ENCODE measurements around the gene HACD4. TPM values are rescaled to one million over a fixed set of nuclear protein-coding genes. Genes with fewer than 3 reads are reported as not detected.

The HACD4 gene
- total RNA-seq, result 2.2 and 2.4 TPM in 2 replicates

- no peaks in the 10 kb centered on the region for H3K9me3 Mint-ChIP-seq
- peak; percentile 69 for DNase-seq (ENCODE audit: low spot score)
- H3K27ac Mint-ChIP-seq, result peak within 1 kb of the TSS; percentile 56
- peaks cover 20% of the 10 kb centered on the region for H3K4me1 Mint-ChIP-seq (ENCODE audit: low read depth)
- H3K4me3 Mint-ChIP-seq (ENCODE audit: low read depth), result peak within 1 kb of the TSS; percentile 67
- H3K36me3 Mint-ChIP-seq (ENCODE audit: low read depth), result peaks cover 16% of the 10 kb centered on the region
- H3K27me3 Mint-ChIP-seq (ENCODE audit: low read depth), result peaks cover 3% of the 10 kb centered on the region
- intact Hi-C loops (cut with micrococcal nuclease), result loop anchor here (1.0 to 5.0 kb wide), 7 partner anchors 34 to 1034 kb away; partner anchors contain the start of gene FOCAD
Observed at GRCh38 chr9:21031091-21031807, at the start of gene HACD4. Gene HACD4, minus strand, starts transcription at chr9:21031640. Its CDS starts 50 bp downstream, at chr9:21031590.

GRCh38 chr9:21080793-21081192 lies 49.4 kb upstream of the HACD4 start:
- no peak overlapping the region for H3K4me3 Mint-ChIP-seq (ENCODE audit: low read depth)
- intact Hi-C loops (cut with micrococcal nuclease), result no loop called here
- H3K27ac Mint-ChIP-seq, result no peak overlapping the region
- no peaks in the 10 kb centered on the region for H3K36me3 Mint-ChIP-seq (ENCODE audit: low read depth)
- peaks cover 29% of the 10 kb centered on the region for H3K4me1 Mint-ChIP-seq (ENCODE audit: low read depth)
- peaks cover 9% of the 10 kb centered on the region for H3K9me3 Mint-ChIP-seq
- no peak for DNase-seq (ENCODE audit: low spot score)
- H3K27me3 Mint-ChIP-seq (ENCODE audit: low read depth), result peaks cover 7% of the 10 kb centered on the region

- DNase-seq (ENCODE audit: low spot score), result no peak
- intact Hi-C loops (cut with micrococcal nuclease), result loop anchor here (5.0 kb wide), 1 partner anchor 34 kb away; no protein-coding TSS in a partner anchor
- H3K4me1 Mint-ChIP-seq (ENCODE audit: low read depth), result peaks cover 27% of the 10 kb centered on the region
- H3K27ac Mint-ChIP-seq, result peak overlapping the region; percentile 7
- no peaks in the 10 kb centered on the region for H3K36me3 Mint-ChIP-seq (ENCODE audit: low read depth)
- H3K4me3 Mint-ChIP-seq (ENCODE audit: low read depth), result no peak overlapping the region
- H3K9me3 Mint-ChIP-seq, result peaks cover 9% of the 10 kb centered on the region
- H3K27me3 Mint-ChIP-seq (ENCODE audit: low read depth), result peaks cover 22% of the 10 kb centered on the region
Observed at GRCh38 chr9:21078702-21079101, 47.3 kb upstream of the HACD4 start.

- Mint-ChIP-seq H3K9me3 (peaks cover 9% of the 10 kb centered on the region), H3K4me1 (ENCODE audit: low read depth) (peaks cover 24% of the 10 kb centered on the region), H3K4me3 (ENCODE audit: low read depth) (no peak within 1 kb of the TSS), H3K27ac (peak within 1 kb of the TSS; percentile 7), H3K27me3 (ENCODE audit: low read depth) (peaks cover 23% of the 10 kb centered on the region), H3K36me3 (ENCODE audit: low read depth) (no peaks in the 10 kb centered on the region)
- intact Hi-C loops (cut with micrococcal nuclease), result loop anchor here (5.0 kb wide), 1 partner anchor 35 kb away; no protein-coding TSS in a partner anchor
- no peak for DNase-seq (ENCODE audit: low spot score)
Observed at GRCh38 chr9:21077781-21078180, 46.3 kb upstream of the HACD4 start, which contains the start of gene IFNB1. Gene IFNB1, minus strand, starts transcription at chr9:21077942. Its CDS starts 73 bp downstream, at chr9:21077869.

- H3K9me3 Mint-ChIP-seq, result peaks cover 5% of the 10 kb centered on the region
- H3K4me1 Mint-ChIP-seq (ENCODE audit: low read depth), result peaks cover 6% of the 10 kb centered on the region
- no peak overlapping the region for H3K27ac Mint-ChIP-seq
- no peak overlapping the region for H3K4me3 Mint-ChIP-seq (ENCODE audit: low read depth)
- intact Hi-C loops (cut with micrococcal nuclease), result loop anchor here (5.0 kb wide), 1 partner anchor 37 kb away; no protein-coding TSS in a partner anchor
- H3K36me3 Mint-ChIP-seq (ENCODE audit: low read depth), result no peaks in the 10 kb centered on the region
- H3K27me3 Mint-ChIP-seq (ENCODE audit: low read depth), result peaks cover 23% of the 10 kb centered on the region
- DNase-seq (ENCODE audit: low spot score), result no peak
Observed at GRCh38 chr9:21075484-21075883, 44.0 kb upstream of the HACD4 start.

GRCh38 chr9:21070906-21071305 lies 39.5 kb upstream of the HACD4 start:
- Mint-ChIP-seq H3K27ac (no peak overlapping the region), H3K27me3 (ENCODE audit: low read depth) (peaks cover 28% of the 10 kb centered on the region), H3K36me3 (ENCODE audit: low read depth) (no peaks in the 10 kb centered on the region), H3K4me1 (ENCODE audit: low read depth) (no peaks in the 10 kb centered on the region), H3K4me3 (ENCODE audit: low read depth) (no peak overlapping the region), H3K9me3 (no peaks in the 10 kb centered on the region)
- no peak for DNase-seq (ENCODE audit: low spot score)
- intact Hi-C loops (cut with micrococcal nuclease), result no loop called here

- no peak for DNase-seq (ENCODE audit: low spot score)
- Mint-ChIP-seq H3K36me3 (ENCODE audit: low read depth) (no peaks in the 10 kb centered on the region), H3K9me3 (no peaks in the 10 kb centered on the region), H3K4me3 (ENCODE audit: low read depth) (no peak overlapping the region), H3K27ac (no peak overlapping the region), H3K27me3 (ENCODE audit: low read depth) (peaks cover 21% of the 10 kb centered on the region), H3K4me1 (ENCODE audit: low read depth) (no peaks in the 10 kb centered on the region)
- intact Hi-C loops (cut with micrococcal nuclease), result no loop called here
Observed at GRCh38 chr9:21070171-21070571, 38.7 kb upstream of the HACD4 start.

- intact Hi-C loops (cut with micrococcal nuclease), result loop anchor here (1.0 to 5.0 kb wide), 2 partner anchors 31 to 64 kb away; no protein-coding TSS in a partner anchor
- peaks cover 3% of the 10 kb centered on the region for H3K36me3 Mint-ChIP-seq (ENCODE audit: low read depth)
- no peaks in the 10 kb centered on the region for H3K9me3 Mint-ChIP-seq
- DNase-seq (ENCODE audit: low spot score), result peak; percentile 16
- H3K27ac Mint-ChIP-seq, result peak overlapping the region; percentile 5
- peaks cover 22% of the 10 kb centered on the region for H3K4me1 Mint-ChIP-seq (ENCODE audit: low read depth)
- peaks cover 2% of the 10 kb centered on the region for H3K27me3 Mint-ChIP-seq (ENCODE audit: low read depth)
- H3K4me3 Mint-ChIP-seq (ENCODE audit: low read depth), result no peak overlapping the region
Observed at GRCh38 chr9:21060919-21061561, 29.6 kb upstream of the HACD4 start.

- no peaks in the 10 kb centered on the region for H3K9me3 Mint-ChIP-seq
- H3K36me3 Mint-ChIP-seq (ENCODE audit: low read depth), result peaks cover 3% of the 10 kb centered on the region
- no peak overlapping the region for H3K4me3 Mint-ChIP-seq (ENCODE audit: low read depth)
- no peaks in the 10 kb centered on the region for H3K27me3 Mint-ChIP-seq (ENCODE audit: low read depth)
- intact Hi-C loops (cut with micrococcal nuclease), result no loop called here
- DNase-seq (ENCODE audit: low spot score), result no peak
- H3K27ac Mint-ChIP-seq, result no peak overlapping the region
- H3K4me1 Mint-ChIP-seq (ENCODE audit: low read depth), result peaks cover 21% of the 10 kb centered on the region
Observed at GRCh38 chr9:21056931-21057330, 25.5 kb upstream of the HACD4 start.

- Mint-ChIP-seq H3K36me3 (ENCODE audit: low read depth) (no peaks in the 10 kb centered on the region), H3K4me3 (ENCODE audit: low read depth) (no peak overlapping the region)
Observed at GRCh38 chr9:21053851-21054250, 22.4 kb upstream of the HACD4 start.

GRCh38 chr9:21047281-21047691 lies 15.8 kb upstream of the HACD4 start:
- peaks cover 7% of the 10 kb centered on the region for H3K4me1 Mint-ChIP-seq (ENCODE audit: low read depth)
- intact Hi-C loops (cut with micrococcal nuclease), result no loop called here
- H3K9me3 Mint-ChIP-seq, result no peaks in the 10 kb centered on the region
- no peak overlapping the region for H3K27ac Mint-ChIP-seq
- no peaks in the 10 kb centered on the region for H3K36me3 Mint-ChIP-seq (ENCODE audit: low read depth)
- H3K27me3 Mint-ChIP-seq (ENCODE audit: low read depth), result peaks cover 13% of the 10 kb centered on the region
- no peak overlapping the region for H3K4me3 Mint-ChIP-seq (ENCODE audit: low read depth)
- DNase-seq (ENCODE audit: low spot score), result no peak

More at GRCh38 chr9:21053851-21054250, 22.4 kb upstream of the HACD4 start:
- no peak for DNase-seq (ENCODE audit: low spot score)
- Mint-ChIP-seq H3K9me3 (no peaks in the 10 kb centered on the region), H3K27ac (no peak overlapping the region), H3K27me3 (ENCODE audit: low read depth) (peaks cover 1% of the 10 kb centered on the region), H3K4me1 (ENCODE audit: low read depth) (no peaks in the 10 kb centered on the region)
- intact Hi-C loops (cut with micrococcal nuclease), result no loop called here

- H3K4me1 Mint-ChIP-seq (ENCODE audit: low read depth), result peaks cover 13% of the 10 kb centered on the region
- no peak overlapping the region for H3K27ac Mint-ChIP-seq
- no peaks in the 10 kb centered on the region for H3K9me3 Mint-ChIP-seq
- no peak overlapping the region for H3K4me3 Mint-ChIP-seq (ENCODE audit: low read depth)
- H3K36me3 Mint-ChIP-seq (ENCODE audit: low read depth), result no peaks in the 10 kb centered on the region
- intact Hi-C loops (cut with micrococcal nuclease), result no loop called here
- peaks cover 11% of the 10 kb centered on the region for H3K27me3 Mint-ChIP-seq (ENCODE audit: low read depth)
- no peak for DNase-seq (ENCODE audit: low spot score)
Observed at GRCh38 chr9:21043841-21044240, 12.4 kb upstream of the HACD4 start.

GRCh38 chr9:21042466-21042865 lies 11.0 kb upstream of the HACD4 start:
- H3K4me3 Mint-ChIP-seq (ENCODE audit: low read depth), result no peak overlapping the region
- H3K36me3 Mint-ChIP-seq (ENCODE audit: low read depth), result no peaks in the 10 kb centered on the region
- DNase-seq (ENCODE audit: low spot score), result no peak
- H3K27me3 Mint-ChIP-seq (ENCODE audit: low read depth), result peaks cover 6% of the 10 kb centered on the region
- no peak overlapping the region for H3K27ac Mint-ChIP-seq
- no peaks in the 10 kb centered on the region for H3K9me3 Mint-ChIP-seq
- H3K4me1 Mint-ChIP-seq (ENCODE audit: low read depth), result peaks cover 9% of the 10 kb centered on the region
- intact Hi-C loops (cut with micrococcal nuclease), result no loop called here

Measured in activated T-helper 2 cell treated with anti-CD3 and anti-CD28 coated beads, Interferon-gamma antibody, Interleukin-2, Interleukin-4, amounts not matched to agents 10 μg/mL and 5 μg/mL and 100 μg/mL, durations not matched to agents 14 hours and 24 hours and 36 hours (primary cell).